Measurements from ENCODE around the gene MXRA7.
"Not testable (repeated sequence)": the region's sequence is repeated elsewhere in the genome, so short reads cannot be mapped to it uniquely, and the experiment has no call there.

Gene MXRA7

DNA sequence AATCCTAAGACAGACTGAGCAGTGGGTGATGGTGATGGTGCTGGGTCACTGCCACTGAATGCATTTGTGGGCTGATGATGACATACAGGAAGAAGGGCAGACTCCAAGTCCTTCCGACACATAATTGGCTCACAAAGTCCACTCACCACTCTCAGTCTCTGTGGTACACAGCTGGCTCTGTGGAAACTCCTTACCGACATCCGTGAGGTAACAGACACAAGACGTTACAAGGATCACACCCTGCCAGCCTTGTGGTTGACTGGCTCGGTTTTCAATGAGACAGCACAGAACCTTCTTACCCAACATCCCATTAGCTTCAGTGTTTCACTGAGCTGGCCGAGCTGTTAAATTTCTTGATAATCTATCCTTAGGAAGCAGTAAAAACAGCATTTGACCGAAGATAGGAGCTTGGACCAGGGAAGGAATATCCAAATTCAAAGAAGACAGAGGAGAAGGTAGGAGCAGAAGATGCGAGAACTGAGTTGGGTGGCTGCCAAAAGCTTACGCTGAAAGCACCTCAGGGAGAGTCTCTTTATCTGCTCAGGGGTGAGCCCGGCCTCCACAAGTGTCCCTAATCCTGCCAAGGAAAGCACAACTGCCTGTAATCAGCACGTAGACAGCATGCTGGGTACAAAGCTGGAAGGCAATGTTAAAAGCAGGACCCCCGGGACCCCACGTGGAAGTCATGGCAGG lies 5.5 kb upstream of the MXRA7 start:
- no peak for DNase-seq (ENCODE audit: low spot score)

DNA sequence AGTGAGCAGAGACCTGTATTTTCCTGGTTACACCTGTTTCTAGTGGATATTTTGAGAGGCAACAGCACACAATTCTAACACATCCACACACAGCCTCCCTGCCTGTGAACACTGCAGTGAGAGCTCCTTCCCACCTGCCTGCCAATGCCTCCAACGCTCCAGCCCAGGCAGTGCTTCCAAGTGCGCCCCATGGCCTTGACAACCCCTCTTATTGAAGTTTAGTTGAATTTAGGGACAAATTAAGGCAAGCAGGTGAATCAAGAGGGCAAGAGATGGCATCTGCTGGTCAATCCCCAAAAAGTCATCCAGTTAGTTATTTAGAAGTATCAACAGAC lies 4.7 kb upstream of the MXRA7 start:
- no peak for DNase-seq (ENCODE audit: low spot score)

DNA sequence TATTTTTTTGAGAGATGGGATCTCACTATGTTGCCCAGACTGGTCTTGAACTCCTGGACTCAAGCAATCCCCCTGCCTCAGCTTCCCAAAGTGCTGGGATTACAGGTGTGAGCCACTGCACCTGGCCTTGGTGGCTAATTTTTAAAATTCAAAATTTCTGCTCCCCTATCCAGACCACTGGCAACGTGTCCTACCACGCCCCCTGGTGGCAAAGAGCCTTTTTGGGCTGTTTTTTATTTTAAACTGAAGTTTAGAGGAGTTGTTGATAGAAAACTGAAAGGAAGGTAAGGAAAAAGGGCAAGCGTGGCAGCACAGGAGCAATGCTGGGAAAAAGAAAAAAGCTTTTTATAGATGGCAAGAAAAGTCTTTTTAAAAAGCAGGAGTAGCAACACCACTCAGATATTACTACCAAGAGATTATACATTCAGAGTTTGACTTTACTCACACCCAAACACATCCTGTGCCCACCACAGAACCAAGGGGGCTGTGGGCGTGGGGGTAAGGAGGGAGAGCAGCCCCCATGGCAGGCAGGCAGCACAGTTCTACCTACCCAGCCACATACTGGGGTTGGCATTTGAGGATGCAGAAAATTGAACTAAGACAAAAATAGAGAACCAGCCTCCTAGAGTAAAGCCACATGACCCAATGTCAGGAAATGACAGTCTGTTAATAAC lies 4.2 kb upstream of the MXRA7 start:
- DNase-seq (ENCODE audit: low spot score): peak; percentile 71

DNA sequence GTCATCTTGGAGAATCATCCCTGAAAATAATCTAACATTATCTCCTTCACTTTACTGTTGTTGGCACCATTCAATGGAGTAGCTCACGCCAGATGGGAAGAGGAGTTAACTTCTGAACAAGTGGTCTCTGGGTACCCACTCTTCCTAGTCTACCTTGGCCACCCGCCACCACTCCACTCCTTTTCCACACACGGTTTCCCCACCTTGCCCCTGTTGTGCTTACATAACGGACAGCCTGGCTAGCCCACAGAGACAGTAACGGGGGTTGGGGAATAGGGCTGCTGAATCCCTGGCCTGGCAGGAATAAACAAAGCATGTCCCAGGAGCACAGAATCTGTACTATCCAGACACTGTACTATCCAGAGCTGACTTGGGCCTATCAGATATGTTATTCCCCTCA lies 3.6 kb upstream of the MXRA7 start:
- DNase-seq (ENCODE audit: low spot score): no peak

DNA sequence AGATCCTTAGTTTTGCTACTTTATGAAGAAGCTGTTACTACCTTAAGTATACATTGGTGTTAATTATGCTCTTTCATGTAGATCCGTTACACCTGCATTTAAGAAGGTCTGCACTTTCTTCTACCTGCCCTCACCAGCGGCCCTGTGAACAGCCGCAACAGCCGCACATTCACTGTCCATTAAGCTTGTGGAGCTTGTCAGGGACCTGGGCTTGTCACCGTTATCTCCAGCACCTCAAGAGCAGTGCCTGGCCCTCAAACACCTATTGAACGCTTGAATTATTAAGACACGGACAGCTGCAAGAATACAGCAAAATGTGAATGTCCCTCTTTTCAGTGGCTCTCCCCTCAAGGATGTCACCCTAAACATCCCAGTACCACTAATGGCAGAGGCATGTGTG lies 3.0 kb upstream of the MXRA7 start:
- DNase-seq (ENCODE audit: low spot score): no peak

DNA sequence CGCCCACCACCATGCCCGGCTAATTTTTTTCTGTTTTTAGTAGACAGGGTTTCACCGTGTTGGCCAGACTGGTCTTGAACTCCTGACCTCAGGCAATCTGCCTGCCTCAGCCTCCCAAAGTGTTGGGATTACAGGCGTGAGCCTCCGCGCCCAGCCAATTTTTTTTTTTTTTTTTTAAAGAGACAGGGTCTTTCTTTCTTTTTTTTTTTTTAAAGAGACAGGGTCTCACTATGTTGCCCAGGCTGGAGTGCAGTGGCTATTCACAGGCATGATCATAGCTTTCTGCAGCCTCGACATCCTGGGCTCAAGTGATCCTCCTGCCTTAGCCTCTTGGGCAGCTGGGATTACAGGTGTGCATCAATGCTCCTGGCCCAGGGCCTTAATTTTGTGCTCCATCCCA lies 1.6 kb upstream of the MXRA7 start:
- DNase-seq (ENCODE audit: low spot score): not testable (repeated sequence)

DNA sequence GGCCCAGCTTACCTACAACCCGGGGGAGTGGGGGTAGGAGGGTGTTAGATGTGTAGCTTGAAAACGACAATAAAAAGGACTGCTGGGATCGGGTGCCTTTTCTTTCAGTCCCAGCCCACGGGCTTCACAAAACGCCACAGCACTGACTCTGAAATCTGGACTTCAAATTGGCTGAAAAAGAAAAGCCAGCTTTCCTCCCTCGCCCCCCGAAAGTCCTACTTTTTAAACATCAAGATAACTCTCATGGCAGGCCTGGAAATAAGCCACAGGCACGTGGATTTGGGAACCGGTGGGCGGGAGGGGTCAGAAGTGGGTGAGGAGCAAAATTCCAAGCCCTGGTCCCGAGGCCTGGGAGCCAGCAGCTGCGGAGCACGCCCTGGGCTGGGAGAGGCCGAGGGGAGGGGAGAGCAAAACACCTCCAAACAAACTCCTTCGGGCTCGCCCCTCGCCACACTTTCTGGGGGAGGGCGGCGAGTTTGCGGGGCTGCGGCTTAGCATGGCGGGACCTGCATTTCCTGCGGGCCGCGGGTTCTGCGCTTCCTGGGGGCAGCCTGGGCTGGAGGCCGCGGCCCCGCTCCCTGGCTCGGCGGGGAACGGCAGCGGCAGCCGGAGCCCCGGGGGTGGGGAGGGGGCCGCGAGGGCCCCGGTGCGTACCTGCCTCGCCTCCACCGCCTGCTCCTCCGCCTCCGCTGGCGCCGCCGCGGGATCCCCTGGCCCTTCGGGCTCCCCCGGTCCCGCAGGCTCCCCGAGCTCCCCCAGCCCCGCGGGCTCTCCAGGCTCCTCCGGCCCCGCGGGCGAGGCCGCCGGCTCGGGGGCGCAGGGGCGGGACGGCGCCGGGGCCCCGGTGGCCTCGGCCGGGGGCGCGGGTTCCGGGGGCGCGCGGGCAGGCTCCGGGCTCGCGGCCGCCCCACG lies 558 bp downstream of the MXRA7 start:
- DNase-seq (ENCODE audit: low spot score): not testable (repeated sequence)

DNA sequence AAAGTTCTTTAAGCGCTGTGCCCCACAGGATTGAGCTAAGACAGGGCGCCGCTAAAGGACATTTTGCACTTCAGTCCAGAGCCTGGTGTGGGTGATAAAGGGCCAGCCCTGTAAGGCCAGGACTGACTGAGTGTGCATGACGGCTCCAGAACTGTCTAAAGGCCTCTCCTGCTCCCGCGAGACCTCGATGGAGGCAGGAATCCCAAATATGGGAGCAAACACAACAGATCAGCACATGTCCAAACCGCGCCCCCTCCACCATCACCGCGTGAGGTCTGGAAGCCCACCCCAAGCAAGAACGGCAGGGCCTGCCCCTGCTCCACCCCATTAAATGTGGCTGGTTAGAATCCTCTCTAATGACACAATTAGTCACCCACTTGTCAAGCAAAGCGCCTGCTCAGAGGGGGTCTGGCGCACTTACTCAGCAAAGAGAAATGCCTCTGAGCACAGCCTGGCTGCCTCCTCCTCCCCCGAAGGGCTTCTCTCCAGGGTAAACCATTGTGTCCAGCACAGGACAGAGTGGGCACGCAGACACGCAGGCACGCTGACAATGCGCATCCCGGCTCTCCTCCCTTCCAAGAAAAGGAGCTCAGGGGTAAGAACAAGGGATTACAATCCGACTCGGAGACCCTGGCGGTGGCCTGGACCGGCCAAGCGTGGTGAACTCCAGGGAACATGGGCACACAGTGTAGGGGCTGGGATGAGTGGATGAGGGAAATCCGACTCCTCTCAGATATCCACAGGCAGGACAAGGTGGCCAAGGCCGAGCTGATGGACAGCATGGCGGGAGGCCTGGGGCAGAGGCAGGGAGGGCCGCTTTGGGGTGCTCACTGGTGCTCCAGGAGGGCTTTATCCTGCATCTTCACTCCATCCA lies 1.5 kb downstream of the MXRA7 start:
- DNase-seq (ENCODE audit: low spot score): no peak

DNA sequence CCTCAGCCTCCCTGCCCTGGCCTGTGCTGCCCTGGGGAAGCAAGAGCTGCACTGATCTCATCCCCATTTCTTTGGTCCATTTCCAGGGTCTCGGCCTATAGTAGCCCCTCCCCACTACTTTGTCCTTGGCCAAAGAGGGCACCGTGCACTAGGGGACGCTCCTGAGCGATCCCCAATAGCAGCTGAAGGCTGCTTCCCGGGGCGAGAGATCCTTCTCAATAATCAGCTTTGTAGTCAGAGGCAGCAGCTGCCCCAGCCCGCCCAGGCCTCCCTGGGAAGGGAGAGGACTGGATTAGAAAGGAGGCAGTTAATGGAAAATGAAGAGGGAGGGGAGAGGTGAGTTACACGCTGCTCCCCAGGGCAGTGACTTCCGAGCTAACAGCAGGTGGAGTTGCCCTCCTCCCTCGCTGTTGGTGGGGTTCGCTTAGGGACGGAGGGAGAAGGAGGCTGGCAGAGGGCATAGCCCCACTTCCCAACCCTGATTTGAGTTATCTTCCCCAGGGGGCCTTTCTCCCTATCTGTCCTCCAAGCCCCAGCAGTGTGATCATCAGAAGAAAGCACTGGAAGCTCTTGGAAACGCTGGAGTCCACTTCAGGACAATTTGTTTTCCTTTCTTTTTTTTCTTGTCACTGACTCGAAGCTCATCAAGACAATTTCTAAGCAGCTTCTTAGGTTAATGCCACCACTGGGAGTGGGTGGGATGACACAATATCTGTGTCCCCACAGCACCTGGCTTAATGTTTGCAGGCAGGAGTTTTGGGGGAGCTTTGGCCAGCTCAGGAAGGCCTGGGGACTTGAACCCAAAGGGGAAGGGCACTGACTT lies 2.6 kb downstream of the MXRA7 start:
- DNase-seq (ENCODE audit: low spot score): no peak

DNA sequence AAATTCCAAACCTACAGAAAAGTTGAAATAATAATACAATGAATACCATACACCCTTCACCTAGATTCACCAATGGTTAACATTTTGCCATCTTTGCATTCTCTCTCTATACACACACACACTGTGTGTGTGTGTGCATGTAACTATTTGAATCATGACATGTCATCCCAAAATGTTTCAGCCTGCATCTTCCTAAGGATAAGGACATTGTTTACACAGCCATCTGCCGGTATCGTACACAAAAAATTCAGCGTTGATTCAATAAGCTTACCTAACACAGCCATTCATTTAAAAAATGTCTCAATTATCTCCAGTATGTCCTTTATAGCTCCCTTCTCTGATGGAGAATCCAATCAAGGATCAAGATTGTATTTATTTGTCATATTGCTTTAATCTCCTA lies 3.9 kb downstream of the MXRA7 start:
- DNase-seq (ENCODE audit: low spot score): no peak

DNA sequence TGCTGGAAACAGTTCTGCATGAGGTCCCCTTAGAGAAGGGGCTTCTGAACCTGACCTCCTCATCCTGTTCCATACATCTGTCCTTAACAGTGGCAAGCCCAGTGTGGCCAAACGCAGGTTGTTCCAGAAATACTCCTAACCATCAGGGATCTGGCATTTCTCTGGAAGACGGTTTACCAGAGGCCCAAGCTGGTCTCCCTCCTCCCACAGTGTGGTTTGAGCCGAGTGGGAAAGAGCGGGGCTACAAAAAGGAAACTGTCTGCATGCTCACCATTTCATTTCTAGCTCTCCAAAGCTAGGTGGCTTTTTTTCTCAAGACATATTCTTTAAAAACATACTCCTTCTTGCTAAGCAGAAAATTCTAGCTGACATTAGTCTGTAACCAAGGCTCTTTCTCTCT lies 6.0 kb downstream of the MXRA7 start:
- DNase-seq (ENCODE audit: low spot score): no peak

DNA sequence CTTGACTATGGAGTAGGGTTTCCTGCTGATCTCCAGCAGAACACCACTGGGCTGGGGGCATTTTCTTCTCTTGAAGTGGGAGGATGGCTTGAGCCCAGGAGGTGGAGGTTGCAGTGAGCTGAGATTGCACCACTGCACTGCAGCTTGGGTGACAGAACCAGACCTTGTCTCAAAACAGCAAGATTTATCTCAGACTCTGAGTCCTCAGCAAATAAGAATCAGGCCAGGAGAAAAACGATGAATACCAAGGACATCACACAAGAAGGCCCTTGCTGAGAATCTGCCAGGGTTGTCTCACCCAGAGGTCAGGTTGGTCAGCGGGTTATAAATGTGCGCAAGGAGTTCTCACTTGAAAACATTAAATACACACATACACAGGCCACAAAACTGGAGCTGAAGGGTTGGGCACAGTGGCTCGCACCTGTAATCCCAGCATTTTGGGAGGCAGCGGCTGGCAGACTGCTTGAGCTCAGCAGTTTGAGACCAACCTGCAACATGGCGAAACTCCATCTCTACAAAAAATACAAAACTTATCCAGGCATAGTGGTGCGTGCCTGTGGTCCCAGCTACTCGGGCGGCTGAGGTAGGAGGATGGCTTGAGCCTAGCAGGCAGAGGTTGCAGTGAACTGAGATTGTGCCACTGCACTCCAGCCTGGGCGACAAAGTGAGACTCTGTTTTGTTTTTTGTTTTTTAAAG lies 7.7 kb downstream of the MXRA7 start:
- no peak for DNase-seq (ENCODE audit: low spot score)

DNA sequence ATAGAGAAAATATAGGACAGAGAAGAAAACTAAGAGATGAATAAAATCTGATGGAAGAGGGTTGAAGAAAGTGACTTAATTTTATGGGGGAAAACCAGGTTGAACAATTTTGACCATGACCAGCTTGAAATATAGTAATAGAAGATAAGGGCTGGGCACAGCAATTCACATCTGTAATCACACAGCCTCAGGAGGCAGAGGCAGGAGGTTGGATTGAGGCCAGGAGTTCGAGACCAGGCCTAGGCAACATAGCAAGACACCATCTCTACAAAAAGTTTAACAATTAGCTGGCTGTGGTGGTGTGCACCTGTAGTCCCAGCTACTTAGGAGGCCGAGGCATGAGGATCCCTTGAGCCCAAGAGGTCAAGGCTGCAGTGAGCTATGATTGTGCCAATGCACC lies 8.7 kb downstream of the MXRA7 start:
- no peak for DNase-seq (ENCODE audit: low spot score)

DNA sequence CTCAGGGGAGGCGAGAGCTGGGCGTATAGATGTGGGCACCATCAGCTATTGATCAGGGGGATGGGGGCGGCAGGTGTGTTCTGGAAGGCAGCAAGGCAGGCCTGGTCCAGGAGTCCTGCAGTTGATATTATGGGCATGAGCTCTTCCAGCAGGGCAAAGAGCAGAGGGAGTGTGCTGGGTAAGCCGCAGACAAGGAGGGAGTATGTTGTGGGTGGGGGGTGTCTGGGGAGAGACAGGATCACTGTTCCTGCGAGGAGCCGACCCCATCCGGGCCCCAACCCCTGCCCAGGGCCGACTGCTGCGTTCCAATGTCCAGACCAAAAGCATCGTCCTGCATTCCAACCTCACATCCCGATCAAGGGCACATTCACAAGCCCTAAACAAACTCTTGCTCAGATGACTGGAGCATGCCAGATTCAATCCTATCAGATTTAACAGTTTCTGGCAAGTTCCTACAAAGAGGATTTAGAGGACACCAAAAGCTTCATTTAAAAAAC lies 9.2 kb downstream of the MXRA7 start:
- DNase-seq (ENCODE audit: low spot score): no peak

DNA sequence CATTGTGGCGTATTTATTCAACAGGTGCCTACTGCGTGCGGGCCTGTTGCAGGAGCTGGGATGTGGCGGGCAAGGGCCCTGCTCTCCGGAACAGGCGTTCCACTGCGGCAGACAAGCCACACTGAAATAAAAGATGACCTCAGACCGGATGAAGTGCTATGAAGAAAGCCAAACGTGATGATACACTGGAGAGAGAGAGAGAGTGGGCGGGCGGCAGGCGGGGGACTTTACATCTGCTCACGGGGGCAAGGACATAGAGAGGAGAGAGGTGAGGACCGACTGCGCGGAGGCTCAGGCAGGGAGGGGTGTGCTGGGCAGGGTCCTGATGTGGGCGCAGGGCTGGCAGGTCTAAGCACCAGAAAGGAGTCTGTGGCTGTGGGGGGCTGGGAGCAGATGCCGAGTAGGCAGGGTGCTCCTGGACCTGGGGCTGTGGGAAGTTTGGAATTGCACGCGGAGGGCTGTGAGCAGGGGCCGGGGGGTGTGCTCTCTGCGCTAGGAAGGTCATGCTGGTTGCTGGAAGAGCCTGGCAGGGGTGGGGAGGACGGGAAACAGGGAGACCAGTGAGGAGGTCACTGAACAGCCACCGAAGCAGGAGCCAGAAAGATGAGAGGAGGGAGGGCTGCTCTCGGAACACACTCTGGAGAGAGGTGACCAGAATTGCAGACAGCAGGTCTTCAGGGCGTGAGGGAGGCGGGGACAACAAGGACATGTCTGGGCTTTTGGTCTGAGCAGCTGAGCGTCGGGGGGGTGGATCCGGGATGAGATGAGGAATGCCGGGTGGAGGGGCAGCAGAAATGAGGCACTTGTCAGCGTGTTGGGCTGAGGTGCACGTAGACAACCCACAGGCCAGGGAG lies 9.9 kb downstream of the MXRA7 start:
- DNase-seq (ENCODE audit: low spot score): no peak

DNA sequence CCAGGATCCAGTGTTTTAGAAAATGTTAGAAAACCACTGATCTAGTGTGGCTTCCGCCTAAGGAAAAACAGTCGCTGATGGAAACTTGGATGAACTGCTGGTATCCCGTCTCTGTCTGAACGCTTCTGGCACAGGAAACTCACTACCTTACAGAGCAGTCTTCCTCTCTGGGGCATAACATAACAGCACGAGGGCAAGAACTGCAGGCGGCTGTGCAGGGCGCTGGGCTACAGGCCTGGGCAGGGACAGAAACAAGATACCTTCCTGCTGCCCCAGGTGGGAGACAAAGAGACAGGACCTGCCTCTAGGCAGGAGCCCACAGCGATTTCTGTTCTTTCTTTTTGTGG lies 10.5 kb downstream of the MXRA7 start:
- no peak for DNase-seq (ENCODE audit: low spot score)

DNA sequence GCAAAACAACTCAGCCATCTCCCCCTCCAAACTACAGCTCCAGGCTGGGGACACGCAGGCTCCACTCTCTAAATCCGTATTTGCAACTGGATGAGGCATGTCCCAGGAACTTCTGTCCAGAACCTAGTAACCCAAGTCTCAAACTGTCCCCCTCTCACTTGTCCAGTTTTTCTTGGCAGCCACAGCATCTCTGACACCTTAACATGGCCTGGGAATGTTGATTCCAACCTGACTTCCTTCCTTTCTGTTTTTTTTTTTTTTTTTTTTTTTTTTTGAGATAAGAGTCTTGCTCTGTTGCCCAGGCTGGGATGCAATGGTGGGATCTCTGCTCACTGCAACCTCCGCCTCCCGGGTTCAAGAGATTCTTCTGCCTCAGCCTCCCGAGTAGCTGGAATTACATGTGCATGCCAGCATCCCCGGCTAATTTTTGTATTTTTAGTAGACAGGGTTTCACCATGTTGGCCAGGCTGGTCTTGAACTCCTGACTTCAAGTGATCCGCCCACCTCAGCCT lies 12.2 kb downstream of the MXRA7 start:
- not testable (repeated sequence) for DNase-seq (ENCODE audit: low spot score)

DNA sequence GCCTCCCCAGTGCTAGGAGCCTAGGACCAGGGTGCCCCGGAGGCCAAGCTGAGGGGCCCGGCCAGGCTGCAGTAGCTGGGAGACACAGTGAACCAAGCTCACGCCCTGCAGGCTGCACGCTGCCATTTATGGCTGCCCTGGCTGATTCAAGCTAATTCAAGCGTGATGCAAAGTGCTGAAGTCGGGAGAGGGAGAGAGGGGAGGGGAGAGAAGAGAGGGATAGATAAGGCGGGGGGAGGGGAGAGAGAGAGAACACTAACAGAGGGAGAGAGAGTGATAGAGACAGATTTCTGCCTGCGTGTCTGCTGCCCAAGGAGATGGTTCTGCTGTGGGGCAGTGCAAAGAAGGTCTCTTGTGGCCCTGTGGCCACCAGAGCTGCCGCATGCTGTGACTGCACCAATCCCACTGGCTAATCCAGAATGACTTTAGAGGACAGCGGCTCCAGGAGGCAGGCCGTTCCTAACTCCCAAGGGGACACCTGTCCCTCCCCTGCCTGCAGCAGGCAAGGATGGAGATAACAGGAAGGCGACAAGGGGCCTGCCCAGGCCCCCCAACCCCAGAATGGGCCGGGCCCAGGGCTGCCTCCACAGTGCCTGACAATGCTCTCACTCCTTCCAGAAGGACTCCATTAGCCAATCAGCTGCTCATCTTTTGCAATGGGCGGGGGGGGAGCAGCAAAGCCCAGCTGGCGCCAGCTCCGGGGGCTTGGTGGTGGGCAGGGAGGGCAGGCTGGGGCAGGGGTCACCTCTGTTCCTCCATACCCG lies 12.9 kb downstream of the MXRA7 start:
- no peak for DNase-seq (ENCODE audit: low spot score)

All from activated CD4-positive, alpha-beta T cell treated with anti-CD3 and anti-CD28 coated beads, Interleukin-2, Interleukin-4, amounts not matched to agents 100 ng/mL and 50 ng/mL, durations not matched to agents 16 hours and 8 hours (primary cell).